PC-9 (cell line): ENCODE data around the gene PARP12. TPM values are rescaled to one million over a fixed set of nuclear protein-coding genes. Genes with fewer than 3 reads are reported as not detected.
A peak's percentile ranks its signal among the peaks of the same experiment; 100 is the strongest.

Experiments used
- BruUV-seq: library from RNA; stranded (reverse); fragments of 400-500 nt; replicated peaks from 2 replicates; lab custom pipeline; 2021; lab: Mats Ljungman, UMichigan
- CTCF ChIA-PET: fragments of 300-600 bp; sonication (Branson Sonifier 250); formaldehyde crosslinking; loops from one replicate; lab custom pipeline; 2022; ENCODE audit warnings: antibody characterized with exemption; lab: Charles Lee
- POLR2A ChIA-PET: fragments of 300-600 bp; sonication (Branson Sonifier 250); formaldehyde crosslinking; loops from one replicate; lab custom pipeline; 2022; ENCODE audit warnings: antibody characterized with exemption; ENCODE audit not compliant: unreplicated experiment; lab: Charles Lee
- DNase-seq, 2 experiments: peaks; one replicate each; pipeline versions ENCODE4 v3.0.0 to v3.0.0-alpha.2; 2015 to 2022; ENCODE audit warnings: mixed read lengths in 1 of 2
- H2AFZ ChIP-seq: fragments of 200-600 bp; sonication (generic); 2 replicates; pipeline ENCODE4 v1.8.1; 2017; ENCODE audit warnings: antibody characterized with exemption
- H3F3A ChIP-seq: fragments of 200-600 bp; sonication (generic); 2 replicates; pipeline ENCODE4 v1.8.1; 2017; ENCODE audit warnings: antibody characterized with exemption, mild to moderate bottlenecking, low read depth; ENCODE audit not compliant: insufficient read depth
- H3K27ac ChIP-seq: fragments of 200-600 bp; sonication (generic); 2 replicates; pipeline ENCODE4 v1.6.1; 2016; ENCODE audit warnings: mixed run types
- H3K27me3 ChIP-seq: fragments of 200-600 bp; sonication (generic); 2 replicates; pipeline ENCODE4 v1.6.1; 2016; ENCODE audit warnings: low read depth, mixed run types; ENCODE audit not compliant: insufficient read depth
- H3K36me3 ChIP-seq: fragments of 200-600 bp; sonication (generic); 2 replicates; pipeline ENCODE4 v1.6.1; 2016; ENCODE audit warnings: low read depth, mixed run types
- H3K4me1 ChIP-seq: fragments of 200-600 bp; sonication (generic); replicated peaks from 2 replicates; pipeline ENCODE4 v1.6.1; 2016; ENCODE audit warnings: mixed run types; ENCODE audit not compliant: insufficient read depth
- H3K4me2 ChIP-seq: fragments of 200-600 bp; sonication (generic); 2 replicates; pipeline ENCODE4 v1.6.1; 2017; ENCODE audit warnings: mixed run types
- H3K4me3 ChIP-seq: fragments of 200-600 bp; sonication (generic); 2 replicates; pipeline ENCODE4 v1.6.1; 2016; ENCODE audit warnings: mixed run types
- H3K79me2 ChIP-seq: fragments of 200-600 bp; sonication (generic); 2 replicates; pipeline ENCODE4 v1.6.1; 2017; ENCODE audit warnings: low read depth, mixed run types
- H3K9me2 ChIP-seq: fragments of 200-600 bp; sonication (generic); 2 replicates; pipeline ENCODE4 v1.8.1; 2017; ENCODE audit warnings: mild to moderate bottlenecking; ENCODE audit not compliant: insufficient read depth
- H3K9me3 ChIP-seq: fragments of 200-600 bp; sonication (generic); 2 replicates; pipeline ENCODE4 v1.8.1; 2016; ENCODE audit warnings: low read depth; ENCODE audit not compliant: insufficient read depth
- H4K20me1 ChIP-seq: fragments of 200-600 bp; sonication (generic); 2 replicates; pipeline ENCODE4 v1.8.1; 2017; ENCODE audit not compliant: insufficient read depth
- CTCF ChIP-seq: fragments of 200-600 bp; sonication (generic); conservative IDR thresholded peaks from 2 replicates; pipeline ENCODE4 v1.6.1; 2017; ENCODE audit warnings: mixed run types, antibody characterized with exemption, mild to moderate bottlenecking, moderate library complexity
- EZH2 ChIP-seq: fragments of 200-600 bp; sonication (generic); IDR thresholded peaks from 2 replicates; pipeline ENCODE4 v1.8.0; 2017; ENCODE audit warnings: antibody characterized with exemption, low read depth
- intact Hi-C: fragments of 100-400 bp; cut with micrococcal nuclease; formaldehyde crosslinking; loops from one replicate; pipeline ENCODE4 v1.10.0; 2022; ENCODE audit not compliant: unreplicated experiment
- total RNA-seq: library from RNA; stranded (reverse); gene quantifications from 2 replicates; pipeline ENCODE4 v1.2.3, GENCODE V29; 2021

Gene PARP12
- total RNA-seq, 1 experiment from 2014 or later, result 32.4 TPM

- ChIA-PET POLR2A (no interaction called here), CTCF (interaction anchor here (1.2 kb wide), 1 partner anchor 8 kb away, joined by 3 read pairs; no protein-coding TSS in a partner anchor)
- no peaks in the 10 kb centered on the region for H3K36me3 ChIP-seq
- H3K9me2 ChIP-seq, result no peaks in the 10 kb centered on the region
- H3K4me2 ChIP-seq, result no peak overlapping the region
- no peaks in the 10 kb centered on the region for H3F3A ChIP-seq
- H3K9me3 ChIP-seq, result no peaks in the 10 kb centered on the region
- intact Hi-C loops, result loop anchor here (2.0 to 10.0 kb wide), 3 partner anchors 322 to 930 kb away; no protein-coding TSS in a partner anchor
- no peaks in the 10 kb centered on the region for H4K20me1 ChIP-seq
- H3K79me2 ChIP-seq, result no peaks in the 10 kb centered on the region
- no peaks in the 10 kb centered on the region for H3K27me3 ChIP-seq
- H3K27ac ChIP-seq, result no peak overlapping the region
- H2AFZ ChIP-seq, result no peak overlapping the region
- no peaks in the 10 kb centered on the region for H3K4me1 ChIP-seq
- no TSS peak for BruUV-seq
- TF ChIP-seq CTCF (no peak), EZH2 (no peak)
- H3K4me3 ChIP-seq, result no peak overlapping the region
- no peak for DNase-seq
Observed at GRCh38 chr7:140004672-140005071, 58.1 kb downstream of the PARP12 start.

DNA sequence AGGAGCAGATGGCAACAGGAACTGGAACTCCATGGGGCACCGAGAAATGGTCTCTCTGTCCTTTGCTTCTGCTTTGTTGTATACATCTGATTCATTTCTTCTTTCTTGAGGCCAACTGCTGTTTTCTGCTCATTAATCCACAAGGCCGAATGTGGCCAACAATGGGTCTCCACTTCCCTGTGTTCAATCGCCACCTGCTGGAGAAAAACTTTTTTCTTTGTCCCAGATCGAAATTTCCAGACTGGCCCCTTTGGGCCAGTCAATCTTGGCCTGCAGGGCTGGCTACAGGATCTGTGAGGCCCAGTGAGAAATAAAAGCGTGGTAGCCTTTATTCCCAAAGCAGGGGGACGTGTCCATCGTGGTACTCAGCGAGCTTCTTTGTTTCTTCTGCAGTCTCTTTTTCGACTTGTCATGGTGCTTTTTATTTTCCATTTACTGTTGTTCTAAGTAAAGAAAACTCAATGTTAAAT, 58.8 kb downstream of the PARP12 start:
- Histone ChIP-seq H3K4me1 (no peaks in the 10 kb centered on the region), H3K36me3 (no peaks in the 10 kb centered on the region), H2AFZ (no peak overlapping the region), H3K9me3 (no peaks in the 10 kb centered on the region), H3K79me2 (no peaks in the 10 kb centered on the region), H3K4me3 (no peak overlapping the region), H3K9me2 (no peaks in the 10 kb centered on the region), H3K27me3 (no peaks in the 10 kb centered on the region), H3K4me2 (no peak overlapping the region), H3F3A (no peaks in the 10 kb centered on the region), H3K27ac (no peak overlapping the region), H4K20me1 (no peaks in the 10 kb centered on the region)
- intact Hi-C loops, result loop anchor here (2.0 to 10.0 kb wide), 3 partner anchors 323 to 929 kb away; no protein-coding TSS in a partner anchor
- BruUV-seq, result no TSS peak
- peak in 1 of 2 experiments; percentile 25 for DNase-seq
- CTCF ChIA-PET, result no interaction called here
- POLR2A ChIA-PET, result no interaction called here
- TF ChIP-seq CTCF (peak; percentile 84), EZH2 (no peak)

DNA sequence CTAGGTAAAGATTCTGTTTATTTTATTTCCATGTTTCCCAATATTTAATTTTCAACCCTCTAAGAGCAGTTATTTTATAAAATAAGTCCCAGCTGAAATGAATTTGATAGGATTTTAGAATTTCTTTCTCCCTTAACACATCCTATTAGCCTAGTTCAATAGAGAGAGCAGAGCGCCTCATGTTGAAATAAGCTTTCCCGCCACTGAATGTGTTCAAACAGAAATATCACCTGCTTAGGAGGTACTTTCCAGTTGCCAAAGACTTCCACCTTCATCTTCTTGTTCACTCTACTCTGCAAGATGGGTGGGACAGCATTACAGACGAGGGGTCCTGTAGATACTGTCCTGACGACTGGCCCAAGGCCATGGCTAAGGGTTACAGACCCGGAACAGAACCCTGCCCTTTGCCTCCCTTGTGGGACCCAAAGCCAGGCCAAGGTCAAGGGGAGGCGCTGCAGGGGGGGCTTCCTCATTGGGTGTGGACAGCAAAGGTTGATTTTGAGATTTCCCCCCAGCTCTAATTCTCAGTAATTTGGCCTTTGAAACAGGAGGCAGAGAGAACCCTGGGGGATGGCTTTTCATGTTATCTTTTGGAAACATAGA, 62.0 kb downstream of the PARP12 start:
- Histone ChIP-seq H3F3A (no peaks in the 10 kb centered on the region), H3K4me2 (no peak overlapping the region), H3K79me2 (no peaks in the 10 kb centered on the region), H4K20me1 (no peaks in the 10 kb centered on the region), H3K4me1 (no peaks in the 10 kb centered on the region), H3K9me2 (no peaks in the 10 kb centered on the region), H3K27me3 (no peaks in the 10 kb centered on the region), H2AFZ (no peak overlapping the region), H3K27ac (no peak overlapping the region), H3K36me3 (no peaks in the 10 kb centered on the region), H3K9me3 (no peaks in the 10 kb centered on the region), H3K4me3 (no peak overlapping the region)
- POLR2A ChIA-PET, result no interaction called here
- intact Hi-C loops, result loop anchor here (10.0 kb wide), 2 partner anchors 566 to 926 kb away; no protein-coding TSS in a partner anchor
- no peak for DNase-seq
- TF ChIP-seq EZH2 (no peak), CTCF (no peak)
- CTCF ChIA-PET, result interaction anchor here (2.6 kb wide), 1 partner anchor 382 kb away, joined by 11 read pairs; no protein-coding TSS in a partner anchor
- no TSS peak for BruUV-seq
